DMS79 (cell line): ENCODE measurements around the gene SLC30A2.

ENCODE experiments used
- DNase-seq: peaks from one replicate; lab custom pipeline; 2025; lab: John Stamatoyannopoulos, UW

Gene SLC30A2

GRCh38 chr1:25996966-25997827 is 48.7 kb downstream of the SLC30A2 start:
- peak; percentile 26 for DNase-seq

- DNase-seq, result no peak
Measured at GRCh38 chr1:25994402-25995150, 51.3 kb downstream of the SLC30A2 start.

GRCh38 chr1:25993197-25993951 is 52.5 kb downstream of the SLC30A2 start:
- no peak for DNase-seq

- no peak for DNase-seq
Measured at GRCh38 chr1:25992689-25993171, 53.2 kb downstream of the SLC30A2 start.

GRCh38 chr1:25991937-25992688 is 53.8 kb downstream of the SLC30A2 start:
- no peak for DNase-seq

- no peak for DNase-seq
Measured at GRCh38 chr1:25990702-25991395, 55.1 kb downstream of the SLC30A2 start.

- no peak for DNase-seq
Measured at GRCh38 chr1:25990251-25990650, 55.7 kb downstream of the SLC30A2 start.

- DNase-seq, result no peak
Measured at GRCh38 chr1:25989440-25990234, 56.3 kb downstream of the SLC30A2 start.

GRCh38 chr1:25987951-25988350 is 58.0 kb downstream of the SLC30A2 start:
- no peak for DNase-seq
